Stimulated activated CD8-positive, alpha-beta memory T cell treated with anti-CD3 and anti-CD28 coated beads, Interleukin-12 subunit alpha, Interleukin-12 subunit beta, amount 100 ng/mL, for 24 hours (primary cell): ENCODE results near the gene ACTG1.

Source experiments
- DNase-seq: peaks from one replicate; pipeline ENCODE4 v3.0.0-alpha.2; 2020; ENCODE audit errors: extremely low read depth

Gene ACTG1

GRCh38 chr17:81464586-81464985, 48.0 kb downstream of the ACTG1 start:
- DNase-seq, result no peak

- no peak for DNase-seq
Measured at GRCh38 chr17:81463506-81463905, 49.1 kb downstream of the ACTG1 start.

- DNase-seq, result no peak
Measured at GRCh38 chr17:81462506-81463125, 50.0 kb downstream of the ACTG1 start.

- no peak for DNase-seq
Measured at GRCh38 chr17:81461607-81462500, 50.7 kb downstream of the ACTG1 start.

GRCh38 chr17:81460856-81461460, 51.6 kb downstream of the ACTG1 start:
- DNase-seq, result no peak
